NK-92 treated with Interleukin-12 subunit alpha and Interleukin-12 subunit beta, amount 100 ng/mL, for 24 hours (cell line): ENCODE measurements around the gene RTP1.
"Not testable (repeated sequence)": the region's sequence is repeated elsewhere in the genome, so short reads cannot be mapped to it uniquely, and the experiment has no call there.

ENCODE experiments used
- DNase-seq: peaks from one replicate; lab custom pipeline; 2025; lab: John Stamatoyannopoulos, UW

The RTP1 gene

GRCh38 chr3:187197335-187197649 is at the start of gene RTP1:
TSS of gene RTP1 (plus strand) at chr3:187197486. CDS start at chr3:187197516, 30 bp downstream.
- DNase-seq, result no peak

- no peak for DNase-seq
Observed at GRCh38 chr3:187150186-187150585, 47.1 kb upstream of the RTP1 start.

GRCh38 chr3:187150599-187150998 is 46.7 kb upstream of the RTP1 start:
- peak; percentile 20 for DNase-seq

GRCh38 chr3:187161556-187161955 is 35.7 kb upstream of the RTP1 start:
- no peak for DNase-seq

- DNase-seq, result no peak
Observed at GRCh38 chr3:187162265-187162953, 34.9 kb upstream of the RTP1 start.

- no peak for DNase-seq
Observed at GRCh38 chr3:187165144-187165543, 32.1 kb upstream of the RTP1 start.

- no peak for DNase-seq
Observed at GRCh38 chr3:187166750-187167149, 30.5 kb upstream of the RTP1 start.

- DNase-seq, result no peak
Observed at GRCh38 chr3:187167777-187168176, 29.5 kb upstream of the RTP1 start.

- DNase-seq, result no peak
Observed at GRCh38 chr3:187169231-187169960, 27.9 kb upstream of the RTP1 start.

GRCh38 chr3:187170911-187171310 is 26.4 kb upstream of the RTP1 start:
- not testable (repeated sequence) for DNase-seq

- DNase-seq, result no peak
Observed at GRCh38 chr3:187172929-187173328, 24.4 kb upstream of the RTP1 start.

GRCh38 chr3:187181454-187182170 is 15.7 kb upstream of the RTP1 start:
- DNase-seq, result no peak

GRCh38 chr3:187183210-187183862 is 13.9 kb upstream of the RTP1 start:
- DNase-seq, result no peak

- DNase-seq, result no peak
Observed at GRCh38 chr3:187183903-187184302, 13.4 kb upstream of the RTP1 start.

- DNase-seq, result no peak
Observed at GRCh38 chr3:187185759-187186158, 11.5 kb upstream of the RTP1 start.

- no peak for DNase-seq
Observed at GRCh38 chr3:187186375-187186774, 10.9 kb upstream of the RTP1 start.

- no peak for DNase-seq
Observed at GRCh38 chr3:187186801-187187421, 10.4 kb upstream of the RTP1 start.

- no peak for DNase-seq
Observed at GRCh38 chr3:187188931-187189330, 8.4 kb upstream of the RTP1 start.

- no peak for DNase-seq
Observed at GRCh38 chr3:187191271-187191670, 6.0 kb upstream of the RTP1 start.

- no peak for DNase-seq
Observed at GRCh38 chr3:187193181-187193580, 4.1 kb upstream of the RTP1 start.

- DNase-seq, result no peak
Observed at GRCh38 chr3:187196573-187197334, 532 bp upstream of the RTP1 start.
